Naive B cell (primary cell): ENCODE data around the gene MPV17. TPM values are rescaled to one million over a fixed set of nuclear protein-coding genes. Genes with fewer than 3 reads are reported as not detected.
A peak's percentile ranks its signal among the peaks of the same experiment; 100 is the strongest.
"Not testable (repeated sequence)": the region's sequence is repeated elsewhere in the genome, so short reads cannot be mapped to it uniquely, and the experiment has no call there.

Experiments used
- ATAC-seq, 2 donors: fragments of 150-1000 bp; cut with Tn5 transposase; 2 replicates each; pipeline ENCODE4 v1.10.0; 2021; ENCODE audit warnings: low read depth in 2 of 2, mild to moderate bottlenecking in 2 of 2, moderate library complexity in 2 of 2
- DNase-seq: peaks from one replicate; pipeline ENCODE4 v3.0.0; 2022
- H3K27ac Mint-ChIP-seq, 6 donors: one replicate each; pipeline ENCODE4 v1.8.0; 2020 to 2022; ENCODE audit warnings: mild to moderate bottlenecking in 6 of 6, mixed read lengths in 6 of 6, moderate library complexity in 5 of 6, inconsistent platforms in 2 of 6
- H3K27me3 Mint-ChIP-seq, 3 donors: one replicate each; pipeline ENCODE4 v1.8.0; 2021 to 2022; ENCODE audit warnings: mixed read lengths in 3 of 3, mild to moderate bottlenecking in 1 of 3
- H3K36me3 Mint-ChIP-seq, 2 donors: one replicate each; pipeline ENCODE4 v1.8.0; 2020 to 2022; ENCODE audit warnings: mixed read lengths in 2 of 2, inconsistent platforms in 1 of 2, mild to moderate bottlenecking in 1 of 2
- H3K4me1 Mint-ChIP-seq, 3 donors: one replicate each; pipeline ENCODE4 v1.8.0; 2020 to 2022; ENCODE audit warnings: mixed read lengths in 3 of 3, inconsistent platforms in 1 of 3, mild to moderate bottlenecking in 1 of 3, moderate library complexity in 1 of 3
- H3K4me3 Mint-ChIP-seq, 8 donors: one replicate each; pipeline ENCODE4 v1.8.0; 2020 to 2022; ENCODE audit warnings: mild to moderate bottlenecking in 8 of 8, mixed read lengths in 8 of 8, moderate library complexity in 8 of 8, inconsistent platforms in 2 of 8
- H3K9me3 Mint-ChIP-seq, 7 donors: one replicate each; pipeline ENCODE4 v1.8.0; 2020 to 2022; ENCODE audit warnings: mixed read lengths in 7 of 7, mild to moderate bottlenecking in 5 of 7, inconsistent platforms in 2 of 7, moderate library complexity in 1 of 7
- polyA plus RNA-seq, 6 donors: library from polyadenylated mRNA; unstranded; fragments of 300-500 nt; fragmentation: Illumina TruSeq; gene quantifications; one replicate each; pipeline ENCODE4 v1.2.3, GENCODE V29; 2021; ENCODE audit warnings: low read depth in 6 of 6

Gene MPV17
- polyA plus RNA-seq, 6 donors from 2014 or later: 133 to 234 (median 151) TPM

DNA sequence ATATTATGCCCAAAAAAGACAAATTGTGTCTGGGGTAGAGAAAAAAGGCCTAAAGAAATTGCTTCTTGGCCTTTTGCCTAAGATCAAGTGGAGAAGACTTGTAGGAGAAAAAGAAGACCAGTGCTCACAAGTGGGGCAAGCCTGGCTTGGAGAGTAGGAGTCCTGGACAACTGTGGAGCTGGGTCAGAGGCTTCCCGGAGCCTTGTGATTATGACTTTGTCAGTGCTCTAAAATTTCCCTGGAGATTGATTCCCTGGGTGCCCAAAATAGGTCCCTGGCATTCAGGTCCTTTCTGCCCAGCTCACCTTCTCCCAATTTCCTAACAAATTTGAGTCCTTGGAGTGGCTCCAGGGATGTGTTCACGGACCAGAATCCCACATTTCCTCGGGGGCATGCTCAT is 41.5 kb downstream of the MPV17 start:
- H3K27ac Mint-ChIP-seq: no peak overlapping the region

GRCh38 chr2:27280826-27281225 is 42.1 kb downstream of the MPV17 start:
- Mint-ChIP-seq H3K36me3 (no peaks in the 10 kb centered on the region), H3K27ac (peak overlapping the region in 1 of 6 donors; percentile 66), H3K9me3 (no peaks in the 10 kb centered on the region), H3K27me3 (peaks cover 24 to 40% (median 25%) of the 10 kb centered on the region in 3 donors), H3K4me1 (peaks cover 6% of the 10 kb centered on the region in 3 donors), H3K4me3 (peak overlapping the region in 1 of 8 donors; percentile 60)
- DNase-seq (no peak), ATAC-seq (no peak)

More for the DNA sequence above, 41.5 kb downstream of the MPV17 start:
- no peak for ATAC-seq
- Mint-ChIP-seq H3K9me3 (no peaks in the 10 kb centered on the region), H3K4me1 (peaks cover 6% of the 10 kb centered on the region in 3 donors), H3K36me3 (no peaks in the 10 kb centered on the region), H3K4me3 (no peak overlapping the region), H3K27me3 (peaks cover 23 to 37% (median 25%) of the 10 kb centered on the region in 3 donors)
- no peak for DNase-seq

DNA sequence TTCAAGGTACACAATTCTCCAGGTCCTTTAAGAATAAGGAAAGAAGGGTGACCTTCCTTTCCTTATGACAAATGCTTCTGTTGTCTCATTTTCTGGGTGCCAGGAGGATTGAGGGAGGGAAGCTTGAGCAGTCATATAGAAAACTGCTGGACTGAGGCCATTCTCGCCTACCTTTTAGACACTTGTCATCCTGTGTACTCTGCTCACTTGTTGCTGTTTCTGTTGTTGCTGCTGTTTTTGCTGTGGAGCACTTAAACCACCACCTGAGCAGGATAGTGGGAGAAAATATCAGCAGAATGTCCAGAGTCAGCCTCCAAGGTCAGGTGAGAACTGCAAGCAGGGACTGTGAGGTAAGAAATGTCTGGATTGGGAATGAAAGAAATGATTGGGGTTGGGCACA is 44.9 kb downstream of the MPV17 start:
- no peak for ATAC-seq
- DNase-seq: no peak
- Mint-ChIP-seq H3K27me3 (peaks cover 21 to 46% (median 43%) of the 10 kb centered on the region in 3 donors), H3K36me3 (no peaks in the 10 kb centered on the region), H3K9me3 (peaks cover 0 to 1% (median 0%) of the 10 kb centered on the region in 7 donors), H3K27ac (no peak overlapping the region), H3K4me1 (peaks cover 6% of the 10 kb centered on the region in 3 donors), H3K4me3 (no peak overlapping the region)

GRCh38 chr2:27275211-27276150 is 47.4 kb downstream of the MPV17 start, which contains the start of gene DNAJC5G:
TSS of gene DNAJC5G (plus strand) at chr2:27275433. CDS start at chr2:27276729, 1,296 bp downstream.
- Mint-ChIP-seq H3K36me3 (no peaks in the 10 kb centered on the region), H3K4me3 (no peak within 1 kb of the TSS), H3K9me3 (peaks cover 0 to 1% (median 0%) of the 10 kb centered on the region in 7 donors), H3K27me3 (peaks cover 24 to 32% (median 28%) of the 10 kb centered on the region in 3 donors), H3K27ac (no peak within 1 kb of the TSS), H3K4me1 (peaks cover 6% of the 10 kb centered on the region in 3 donors)
- no peak for ATAC-seq
- no peak for DNase-seq

- not testable (repeated sequence) for H3K4me1 Mint-ChIP-seq, H3K4me3 Mint-ChIP-seq, DNase-seq, H3K27ac Mint-ChIP-seq, H3K36me3 Mint-ChIP-seq, ATAC-seq, H3K9me3 Mint-ChIP-seq
- peaks cover 24 to 38% (median 34%) of the 10 kb centered on the region in 3 donors for H3K27me3 Mint-ChIP-seq
These were observed 50.1 kb downstream of the MPV17 start for GRCh38 chr2:27272537-27273522.

GRCh38 chr2:27271631-27272340 is 51.1 kb downstream of the MPV17 start:
- H3K4me1 Mint-ChIP-seq: no peaks in the 10 kb centered on the region
- ATAC-seq: no peak
- H3K36me3 Mint-ChIP-seq: no peaks in the 10 kb centered on the region
- no peak overlapping the region for H3K27ac Mint-ChIP-seq
- H3K9me3 Mint-ChIP-seq: peaks cover 0 to 1% (median 0%) of the 10 kb centered on the region in 7 donors
- H3K4me3 Mint-ChIP-seq: no peak overlapping the region
- H3K27me3 Mint-ChIP-seq: peaks cover 20 to 37% (median 26%) of the 10 kb centered on the region in 3 donors
- no peak for DNase-seq

DNA sequence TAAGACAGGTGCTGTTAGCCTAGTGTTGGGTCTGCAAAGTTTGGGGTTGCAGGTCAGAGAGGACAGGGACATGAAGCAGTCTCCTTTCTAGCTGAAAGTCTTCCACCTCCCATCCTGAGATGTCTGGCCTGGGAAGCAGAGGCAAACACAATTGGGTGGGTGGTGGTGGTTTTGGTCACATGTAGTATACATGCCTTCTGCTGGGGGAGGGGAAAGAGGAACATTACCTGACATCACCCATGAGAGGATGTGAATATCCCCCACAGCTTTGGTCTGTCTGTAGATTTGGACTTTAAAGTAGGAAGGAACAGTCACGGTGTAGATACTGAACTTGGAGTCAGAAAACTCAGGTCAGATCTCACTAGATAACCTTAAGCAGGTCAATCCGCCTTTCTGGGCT is 52.2 kb downstream of the MPV17 start:
- DNase-seq (no peak), ATAC-seq (peak; percentile 37 to 40)
- Mint-ChIP-seq H3K27me3 (peaks cover 16 to 30% (median 26%) of the 10 kb centered on the region in 3 donors), H3K36me3 (no peaks in the 10 kb centered on the region), H3K27ac (no peak overlapping the region), H3K9me3 (peaks cover 0 to 1% (median 0%) of the 10 kb centered on the region in 7 donors), H3K4me3 (no peak overlapping the region), H3K4me1 (no peaks in the 10 kb centered on the region)

DNA sequence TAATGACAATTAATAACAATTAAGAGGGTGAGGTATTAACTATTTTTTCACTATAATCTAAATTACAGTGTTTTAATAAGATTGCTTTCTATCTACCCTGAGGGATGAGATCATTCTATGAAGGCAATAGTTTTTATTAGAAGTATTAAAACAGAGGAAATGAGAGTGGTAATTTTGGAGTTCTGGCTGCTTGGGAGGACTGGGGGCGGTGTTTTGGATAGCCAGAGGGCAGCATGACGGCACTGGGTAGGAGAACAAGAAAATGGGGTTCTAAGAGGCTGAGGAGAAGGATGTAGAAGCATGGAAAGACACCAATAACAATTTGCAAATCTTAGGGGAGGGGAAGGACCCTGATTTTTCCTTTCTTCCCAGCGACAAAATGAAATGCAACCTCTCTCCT is 52.8 kb downstream of the MPV17 start:
- no peak overlapping the region for H3K4me3 Mint-ChIP-seq
- ATAC-seq (no peak), DNase-seq (no peak)
- no peaks in the 10 kb centered on the region for H3K36me3 Mint-ChIP-seq
- H3K4me1 Mint-ChIP-seq: peaks cover 0 to 4% (median 4%) of the 10 kb centered on the region in 3 donors
- H3K9me3 Mint-ChIP-seq: peaks cover 0 to 1% (median 0%) of the 10 kb centered on the region in 7 donors
- H3K27ac Mint-ChIP-seq: peak overlapping the region in 1 of 6 donors; percentile 22
- H3K27me3 Mint-ChIP-seq: peaks cover 22 to 29% (median 26%) of the 10 kb centered on the region in 3 donors

GRCh38 chr2:27268296-27268695 is 54.6 kb downstream of the MPV17 start:
- ATAC-seq, DNase-seq, H3K36me3 Mint-ChIP-seq, H3K4me3 Mint-ChIP-seq, H3K9me3 Mint-ChIP-seq, H3K27ac Mint-ChIP-seq: not testable (repeated sequence)
- Mint-ChIP-seq H3K27me3 (peaks cover 21 to 30% (median 26%) of the 10 kb centered on the region in 3 donors), H3K4me1 (peaks cover 12 to 18% (median 12%) of the 10 kb centered on the region in 3 donors)

GRCh38 chr2:27265536-27265870 is 57.4 kb downstream of the MPV17 start:
- Mint-ChIP-seq H3K27me3 (peaks cover 34 to 41% (median 40%) of the 10 kb centered on the region in 3 donors), H3K27ac (peak overlapping the region in 3 of 6 donors; percentile 9 to 71 (median 71)), H3K4me1 (peaks cover 26 to 32% (median 27%) of the 10 kb centered on the region in 3 donors), H3K36me3 (peaks cover 0 to 15% of the 10 kb centered on the region in 2 donors), H3K9me3 (no peaks in the 10 kb centered on the region), H3K4me3 (peak overlapping the region in 7 of 8 donors; percentile 20 to 96 (median 79))
- DNase-seq: no peak
- no peak for ATAC-seq

- peak; percentile 68 for DNase-seq
- H3K4me3 Mint-ChIP-seq: peak overlapping the region; percentile 72 to 96 (median 94)
- peaks cover 35 to 44% (median 41%) of the 10 kb centered on the region in 3 donors for H3K27me3 Mint-ChIP-seq
- peaks cover 0 to 15% of the 10 kb centered on the region in 2 donors for H3K36me3 Mint-ChIP-seq
- H3K27ac Mint-ChIP-seq: peak overlapping the region in 5 of 6 donors; percentile 36 to 89 (median 78)
- ATAC-seq: peak; percentile 78 to 82
- no peaks in the 10 kb centered on the region for H3K9me3 Mint-ChIP-seq
- H3K4me1 Mint-ChIP-seq: peaks cover 26 to 32% (median 27%) of the 10 kb centered on the region in 3 donors
These were observed 58.0 kb downstream of the MPV17 start for GRCh38 chr2:27264753-27265535.
